T-cell (primary cell): ENCODE data around the gene DCDC2. TPM values are rescaled to one million over a fixed set of nuclear protein-coding genes. Genes with fewer than 3 reads are reported as not detected.
"Not testable (repeated sequence)": the region's sequence is repeated elsewhere in the genome, so short reads cannot be mapped to it uniquely, and the experiment has no call there.

ENCODE experiments used
- ATAC-seq, 4 experiments: fragments of 200-7000 bp in 3 of 4; fragments of 150-1000 bp in 1 of 4; cut with Tn5 transposase; replicated peaks in 1 of 4; 1 replicate in 3 of 4; 2 replicates in 1 of 4; pipeline ENCODE4 v1.10.0; 2021; ENCODE audit warnings: moderate library complexity in 3 of 4, mild to moderate bottlenecking in 2 of 4, moderate number of reproducible peaks in 1 of 4
- CTCF ChIA-PET, 2 donors: fragments of 300-600 bp; sonication (Branson Sonifier 250); formaldehyde crosslinking; loops; one replicate each; lab custom pipeline; 2022; ENCODE audit warnings: antibody characterized with exemption in 2 of 2; lab: Charles Lee
- POLR2A ChIA-PET, 2 donors: fragments of 300-600 bp; sonication (Branson Sonifier 250); formaldehyde crosslinking; loops; one replicate each; lab custom pipeline; 2022; ENCODE audit warnings: antibody characterized with exemption in 2 of 2; lab: Charles Lee
- DNase-seq, 35 experiments: peaks; one replicate each; pipeline versions ENCODE4 v3.0.0 to v3.0.0-alpha.2; 2013 to 2023
- H3K27ac ChIP-seq: one replicate; pipeline ENCODE4 v1.5.1; 2013; ENCODE audit warnings: low read length
- H3K27me3 ChIP-seq, 2 experiments: replicated peaks in 1 of 2; 1 replicate in 1 of 2; 2 replicates in 1 of 2; pipeline versions ENCODE4 v1.6.1 to v1.7.0; 2013; ENCODE audit warnings: low read length in 1 of 2, mixed read lengths in 1 of 2; ENCODE audit not compliant: control insufficient read depth in 2 of 2, insufficient read depth in 2 of 2; ENCODE audit errors: extremely low read depth in 1 of 2
- H3K36me3 ChIP-seq, 2 donors: 1 replicate in 1 of 2; 2 replicates in 1 of 2; pipeline versions ENCODE4 v1.6.1 to v1.7.0; 2013; ENCODE audit warnings: low read length in 1 of 2; ENCODE audit not compliant: control insufficient read depth in 2 of 2, insufficient read depth in 1 of 2; ENCODE audit errors: extremely low read depth in 1 of 2
- H3K4me1 ChIP-seq, 2 experiments: 1 replicate in 1 of 2; 2 replicates in 1 of 2; pipeline versions ENCODE4 v1.6.1 to v1.7.0; 2013; ENCODE audit warnings: low read length in 2 of 2, mixed read lengths in 1 of 2; ENCODE audit not compliant: insufficient read depth in 2 of 2, control insufficient read depth in 1 of 2; ENCODE audit errors: extremely low read depth in 1 of 2
- H3K4me3 ChIP-seq, 2 donors: 1 replicate in 1 of 2; 2 replicates in 1 of 2; pipeline versions ENCODE4 v1.5.1 to v1.7.0; 2013; ENCODE audit warnings: mild to moderate bottlenecking in 2 of 2, low read length in 1 of 2, moderate library complexity in 1 of 2; ENCODE audit not compliant: control insufficient read depth in 1 of 2; ENCODE audit errors: extremely low read depth in 1 of 2
- H3K9me3 ChIP-seq: 2 replicates; pipeline ENCODE4 v1.7.0; 2013
- H3K27ac Mint-ChIP-seq, 2 donors: one replicate each; pipeline ENCODE4 v1.8.0; 2020 to 2021; ENCODE audit warnings: mild to moderate bottlenecking in 2 of 2, mixed read lengths in 2 of 2
- H3K27me3 Mint-ChIP-seq, 2 donors: one replicate each; pipeline ENCODE4 v1.8.0; 2021 to 2022; ENCODE audit warnings: mixed read lengths in 2 of 2
- H3K36me3 Mint-ChIP-seq: one replicate; pipeline ENCODE4 v1.8.0; 2021; ENCODE audit warnings: mixed read lengths
- H3K4me1 Mint-ChIP-seq, 3 donors: one replicate each; pipeline ENCODE4 v1.8.0; 2020 to 2022; ENCODE audit warnings: mixed read lengths in 3 of 3, mild to moderate bottlenecking in 1 of 3
- H3K4me3 Mint-ChIP-seq, 3 donors: one replicate each; pipeline ENCODE4 v1.8.0; 2020 to 2022; ENCODE audit warnings: mild to moderate bottlenecking in 3 of 3, mixed read lengths in 3 of 3, moderate library complexity in 3 of 3
- H3K9me3 Mint-ChIP-seq, 3 donors: one replicate each; pipeline ENCODE4 v1.8.0; 2020 to 2022; ENCODE audit warnings: mixed read lengths in 3 of 3
- WGBS: methylation state at CpG from one replicate; pipeline ENCODE4 v1.1.5; 2013; ENCODE audit warnings: missing lambda C conversion rate; ENCODE audit not compliant: insufficient coverage; 5-methylcytosine and 5-hydroxymethylcytosine counted together
- total RNA-seq, 35 experiments: library from RNA in 6 of 35; stranded (reverse) in 6 of 35; fragments of 120-200 nt in 1 of 35; gene quantifications; one replicate each; pipeline versions ENCODE4 v1.2.1 to v1.2.4 and lab custom pipeline; 2013 to 2026

Gene DCDC2
- total RNA-seq, 5 donors from 2014 or later (not counting 1 experiment from before 2014, with no cell fraction given) = 0.09 to 0.58 (median 0.13) TPM; not detected in 1

DNA sequence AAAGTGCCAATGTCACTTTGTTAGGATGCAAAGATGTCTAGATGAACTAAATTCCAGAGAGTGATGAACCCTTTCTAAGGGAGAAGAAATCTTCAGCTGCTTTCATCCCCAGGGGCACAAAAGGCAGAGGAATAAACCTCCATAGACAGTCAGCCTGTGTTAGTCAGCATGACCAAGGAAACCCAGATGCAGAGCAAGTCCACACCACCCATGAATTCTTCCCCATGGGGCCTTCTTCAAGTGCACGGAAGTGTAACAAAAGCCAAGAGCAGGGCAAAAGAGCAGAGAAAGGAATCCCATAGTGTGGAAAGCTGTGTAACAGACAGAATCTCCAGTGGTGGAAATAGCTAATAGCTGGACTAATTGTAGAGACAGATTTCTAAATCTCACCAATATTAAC, 50.0 kb downstream of the DCDC2 start:
- peaks cover 13% of the 10 kb centered on the region in 2 donors for H3K27me3 Mint-ChIP-seq
- no peaks in the 10 kb centered on the region for H3K36me3 Mint-ChIP-seq
- H3K4me1 ChIP-seq = no peaks in the 10 kb centered on the region
- POLR2A ChIA-PET = no interaction called here
- H3K4me3 Mint-ChIP-seq = no peak overlapping the region
- ATAC-seq = no peak
- peaks cover 0 to 3% of the 10 kb centered on the region in 2 experiments for H3K27me3 ChIP-seq
- no peak overlapping the region for H3K27ac ChIP-seq
- H3K36me3 ChIP-seq = no peaks in the 10 kb centered on the region
- H3K4me3 ChIP-seq = no peak overlapping the region
- H3K4me1 Mint-ChIP-seq = no peaks in the 10 kb centered on the region
- no peak overlapping the region for H3K27ac Mint-ChIP-seq
- no peak for DNase-seq
- H3K9me3 Mint-ChIP-seq = peaks cover 8 to 15% (median 13%) of the 10 kb centered on the region in 3 donors
- no peaks in the 10 kb centered on the region for H3K9me3 ChIP-seq
- WGBS = no CpG with 5 or more reads among the region's 1 CpG
- CTCF ChIA-PET = no interaction called here

DNA sequence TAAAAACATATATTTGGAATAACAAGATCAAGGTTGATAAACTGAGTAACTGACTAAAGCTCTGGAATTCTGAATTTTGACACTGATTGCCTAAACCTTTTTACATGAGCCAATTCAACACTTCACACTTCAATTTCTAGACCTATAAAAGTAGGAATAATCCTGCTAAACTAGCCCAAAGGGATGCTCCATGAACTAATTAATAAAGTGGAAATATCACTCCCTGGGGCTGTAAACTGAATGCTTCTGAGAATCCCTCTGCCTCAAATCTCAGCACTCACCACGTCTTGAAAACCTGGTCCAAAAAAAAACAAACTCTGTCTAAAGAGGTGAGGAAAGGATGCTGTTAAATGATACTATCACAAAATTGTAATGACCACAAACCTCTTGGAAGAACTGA, 50.9 kb downstream of the DCDC2 start:
- POLR2A ChIA-PET = no interaction called here
- no peak overlapping the region for H3K27ac ChIP-seq
- Mint-ChIP-seq H3K36me3 (no peaks in the 10 kb centered on the region), H3K27me3 (peaks cover 13% of the 10 kb centered on the region in 2 donors), H3K9me3 (peaks cover 8 to 10% (median 9%) of the 10 kb centered on the region in 3 donors), H3K27ac (no peak overlapping the region), H3K4me1 (no peaks in the 10 kb centered on the region), H3K4me3 (no peak overlapping the region)
- ATAC-seq = no peak
- H3K4me3 ChIP-seq = no peak overlapping the region
- no peaks in the 10 kb centered on the region for H3K36me3 ChIP-seq
- no peaks in the 10 kb centered on the region for H3K4me1 ChIP-seq
- CTCF ChIA-PET = no interaction called here
- H3K27me3 ChIP-seq = peaks cover 0 to 3% of the 10 kb centered on the region in 2 experiments
- DNase-seq = no peak
- H3K9me3 ChIP-seq = no peaks in the 10 kb centered on the region
- no CpG with 5 or more reads among the region's 1 CpG for WGBS

DNA sequence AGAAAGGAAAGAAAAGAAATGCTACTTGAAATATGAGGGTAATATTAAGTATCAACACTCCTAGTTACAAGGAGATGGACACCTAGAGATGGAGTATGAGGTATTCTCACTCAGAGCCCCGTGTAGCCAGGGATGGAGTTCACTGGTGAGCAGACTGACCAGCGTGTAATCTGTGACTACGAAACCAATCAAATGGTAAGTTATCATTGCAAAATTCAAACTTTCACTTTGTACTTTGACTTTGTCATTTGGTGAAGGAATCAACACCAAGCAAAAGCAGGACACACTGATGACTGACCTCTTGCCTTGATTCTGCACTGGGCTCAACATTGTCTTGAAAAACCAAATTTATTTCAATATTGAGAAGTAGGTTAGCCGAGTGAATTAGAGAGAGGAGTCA, 51.8 kb downstream of the DCDC2 start:
- DNase-seq (no peak), ATAC-seq (no peak)
- Histone ChIP-seq H3K4me3 (no peak overlapping the region), H3K4me1 (no peaks in the 10 kb centered on the region), H3K9me3 (no peaks in the 10 kb centered on the region), H3K36me3 (no peaks in the 10 kb centered on the region), H3K27ac (no peak overlapping the region), H3K27me3 (peaks cover 0 to 3% of the 10 kb centered on the region in 2 experiments)
- H3K27me3 Mint-ChIP-seq = peaks cover 13% of the 10 kb centered on the region in 2 donors
- POLR2A ChIA-PET = no interaction called here
- CTCF ChIA-PET = no interaction called here
- peaks cover 3 to 5% (median 4%) of the 10 kb centered on the region in 3 donors for H3K9me3 Mint-ChIP-seq
- H3K36me3 Mint-ChIP-seq = no peaks in the 10 kb centered on the region
- WGBS = 70% methylated on average over 3 of the region's 4 CpGs
- H3K4me3 Mint-ChIP-seq = no peak overlapping the region
- no peak overlapping the region for H3K27ac Mint-ChIP-seq
- H3K4me1 Mint-ChIP-seq = no peaks in the 10 kb centered on the region

DNA sequence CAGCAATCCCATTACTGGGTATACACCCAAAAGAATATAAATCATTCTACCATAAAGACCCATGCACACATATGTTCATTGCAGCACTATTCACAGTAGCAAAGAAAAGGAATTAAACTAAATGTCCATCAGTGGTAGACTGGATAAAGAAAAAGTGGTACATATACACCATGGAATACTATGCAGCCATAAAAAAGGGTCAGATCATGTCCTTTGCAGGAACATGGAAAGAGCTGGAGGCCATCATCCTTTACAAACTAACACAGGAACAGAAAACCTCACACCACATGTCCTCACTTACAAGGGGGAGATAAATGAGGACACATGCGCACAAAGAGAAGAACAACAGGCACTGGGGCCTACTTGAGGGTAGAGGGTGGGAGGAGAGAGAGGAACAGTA, 60.9 kb downstream of the DCDC2 start:
- no peaks in the 10 kb centered on the region for H3K9me3 ChIP-seq
- H3K27me3 ChIP-seq = peaks cover 0 to 10% of the 10 kb centered on the region in 2 experiments
- DNase-seq (no peak), ATAC-seq (no peak)
- Mint-ChIP-seq H3K4me1 (no peaks in the 10 kb centered on the region), H3K9me3 (peaks cover 9 to 15% (median 10%) of the 10 kb centered on the region in 3 donors), H3K27ac (no peak overlapping the region), H3K27me3 (peaks cover 14 to 22% of the 10 kb centered on the region in 2 donors), H3K36me3 (no peaks in the 10 kb centered on the region), H3K4me3 (no peak overlapping the region)
- no peaks in the 10 kb centered on the region for H3K36me3 ChIP-seq
- no peaks in the 10 kb centered on the region for H3K4me1 ChIP-seq
- ChIA-PET CTCF (no interaction called here), POLR2A (no interaction called here)
- no CpG with 5 or more reads among the region's 1 CpG for WGBS
- H3K27ac ChIP-seq = no peak overlapping the region
- no peak overlapping the region for H3K4me3 ChIP-seq

DNA sequence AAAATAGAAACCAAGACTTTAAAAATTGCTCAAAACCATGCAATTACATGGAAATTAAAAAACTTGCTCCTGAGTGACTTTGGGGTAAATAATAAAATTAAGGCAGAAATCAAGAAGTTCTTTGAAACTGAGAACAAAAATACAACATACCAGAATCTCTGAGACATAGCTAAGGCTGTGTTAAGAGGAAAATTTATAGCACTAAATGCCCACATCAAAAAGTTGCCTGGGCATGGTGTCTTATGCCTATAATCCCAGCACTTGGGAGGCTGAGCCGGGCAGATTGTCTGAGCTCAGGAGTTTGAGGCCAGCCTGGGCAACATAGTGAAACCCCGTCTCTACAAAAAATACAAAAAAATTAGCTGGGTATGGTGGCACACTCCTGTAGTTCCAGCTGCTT, 64.0 kb downstream of the DCDC2 start:
- H3K27ac ChIP-seq, CTCF ChIA-PET, DNase-seq, H3K36me3 ChIP-seq, H3K27me3 ChIP-seq, POLR2A ChIA-PET, H3K4me1 ChIP-seq, H3K36me3 Mint-ChIP-seq, H3K4me3 Mint-ChIP-seq, H3K4me1 Mint-ChIP-seq, H3K4me3 ChIP-seq, ATAC-seq, H3K27ac Mint-ChIP-seq, H3K9me3 ChIP-seq: not testable (repeated sequence)
- Mint-ChIP-seq H3K27me3 (peaks cover 14 to 22% of the 10 kb centered on the region in 2 donors), H3K9me3 (peaks cover 9 to 15% (median 10%) of the 10 kb centered on the region in 3 donors)
- WGBS = no CpG with 5 or more reads among the region's 2 CpGs

- ChIA-PET CTCF (no interaction called here), POLR2A (no interaction called here)
- H3K9me3 Mint-ChIP-seq = no peaks in the 10 kb centered on the region
- no peaks in the 10 kb centered on the region for H3K36me3 Mint-ChIP-seq
- Histone ChIP-seq H3K27me3 (no peaks in the 10 kb centered on the region), H3K4me1 (peaks cover 0 to 4% of the 10 kb centered on the region in 2 experiments), H3K27ac (no peak overlapping the region), H3K36me3 (no peaks in the 10 kb centered on the region), H3K9me3 (no peaks in the 10 kb centered on the region), H3K4me3 (no peak overlapping the region)
- H3K4me1 Mint-ChIP-seq = peaks cover 0 to 8% (median 8%) of the 10 kb centered on the region in 3 donors
- WGBS = 89% methylated on average over 3 of the region's 5 CpGs
- H3K27ac Mint-ChIP-seq = no peak overlapping the region
- no peak overlapping the region for H3K4me3 Mint-ChIP-seq
- no peak for ATAC-seq
- H3K27me3 Mint-ChIP-seq = peaks cover 0 to 6% of the 10 kb centered on the region in 2 donors
- no peak for DNase-seq
These were observed 70.6 kb downstream of the DCDC2 start for GRCh38 chr6:24287239-24287638.

- ChIA-PET POLR2A (no interaction called here), CTCF (interaction anchor here in 1 of 2 donors (0.7 kb wide), 1 partner anchor 474 kb away, joined by 4 read pairs; no protein-coding TSS in a partner anchor)
- Mint-ChIP-seq H3K4me1 (peaks cover 0 to 8% (median 8%) of the 10 kb centered on the region in 3 donors), H3K27ac (no peak overlapping the region), H3K36me3 (no peaks in the 10 kb centered on the region), H3K9me3 (no peaks in the 10 kb centered on the region), H3K27me3 (peaks cover 3 to 10% of the 10 kb centered on the region in 2 donors), H3K4me3 (no peak overlapping the region)
- Histone ChIP-seq H3K4me3 (no peak overlapping the region), H3K27ac (no peak overlapping the region), H3K4me1 (peaks cover 0 to 4% of the 10 kb centered on the region in 2 experiments), H3K9me3 (no peaks in the 10 kb centered on the region), H3K36me3 (no peaks in the 10 kb centered on the region), H3K27me3 (peaks cover 0 to 3% of the 10 kb centered on the region in 2 experiments)
- ATAC-seq (no peak), DNase-seq (no peak)
- WGBS = 86% methylated on average over 7 of the region's 10 CpGs
These were observed 73.9 kb downstream of the DCDC2 start for GRCh38 chr6:24284006-24284405.
